ENCODE results near the gene CD101. TPM values are rescaled to one million over a fixed set of nuclear protein-coding genes. Genes with fewer than 3 reads are reported as not detected.
A peak's percentile ranks its signal among the peaks of the same experiment; 100 is the strongest.

CD101 gene
- total RNA-seq, 1 experiment from 2014 or later = 1.2 TPM

DNA sequence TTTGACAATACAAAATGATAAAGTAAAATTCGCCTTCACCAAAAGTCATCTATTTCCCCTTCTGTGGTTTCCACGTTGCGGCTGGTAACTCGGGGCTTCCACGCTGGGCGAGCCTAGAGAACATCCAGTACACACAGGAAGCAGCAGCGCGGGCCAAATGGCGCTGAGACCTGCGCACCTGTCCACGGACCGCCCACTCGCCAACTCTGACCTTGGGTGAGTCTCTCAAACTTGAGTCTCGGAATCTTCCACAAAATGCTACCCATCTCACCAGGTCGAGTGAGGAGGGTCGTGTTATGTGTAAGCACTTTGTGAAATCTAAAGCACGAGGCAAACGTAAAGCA is 57.7 kb downstream of the CD101 start (continued):
- TF ChIP-seq, protein P1, sequence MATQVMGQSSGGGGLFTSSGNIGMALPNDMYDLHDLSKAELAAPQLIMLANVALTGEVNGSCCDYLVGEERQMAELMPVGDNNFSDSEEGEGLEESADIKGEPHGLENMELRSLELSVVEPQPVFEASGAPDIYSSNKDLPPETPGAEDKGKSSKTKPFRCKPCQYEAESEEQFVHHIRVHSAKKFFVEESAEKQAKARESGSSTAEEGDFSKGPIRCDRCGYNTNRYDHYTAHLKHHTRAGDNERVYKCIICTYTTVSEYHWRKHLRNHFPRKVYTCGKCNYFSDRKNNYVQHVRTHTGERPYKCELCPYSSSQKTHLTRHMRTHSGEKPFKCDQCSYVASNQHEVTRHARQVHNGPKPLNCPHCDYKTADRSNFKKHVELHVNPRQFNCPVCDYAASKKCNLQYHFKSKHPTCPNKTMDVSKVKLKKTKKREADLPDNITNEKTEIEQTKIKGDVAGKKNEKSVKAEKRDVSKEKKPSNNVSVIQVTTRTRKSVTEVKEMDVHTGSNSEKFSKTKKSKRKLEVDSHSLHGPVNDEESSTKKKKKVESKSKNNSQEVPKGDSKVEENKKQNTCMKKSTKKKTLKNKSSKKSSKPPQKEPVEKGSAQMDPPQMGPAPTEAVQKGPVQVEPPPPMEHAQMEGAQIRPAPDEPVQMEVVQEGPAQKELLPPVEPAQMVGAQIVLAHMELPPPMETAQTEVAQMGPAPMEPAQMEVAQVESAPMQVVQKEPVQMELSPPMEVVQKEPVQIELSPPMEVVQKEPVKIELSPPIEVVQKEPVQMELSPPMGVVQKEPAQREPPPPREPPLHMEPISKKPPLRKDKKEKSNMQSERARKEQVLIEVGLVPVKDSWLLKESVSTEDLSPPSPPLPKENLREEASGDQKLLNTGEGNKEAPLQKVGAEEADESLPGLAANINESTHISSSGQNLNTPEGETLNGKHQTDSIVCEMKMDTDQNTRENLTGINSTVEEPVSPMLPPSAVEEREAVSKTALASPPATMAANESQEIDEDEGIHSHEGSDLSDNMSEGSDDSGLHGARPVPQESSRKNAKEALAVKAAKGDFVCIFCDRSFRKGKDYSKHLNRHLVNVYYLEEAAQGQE (IDR thresholded peaks at IDR 0.05; ENCODE audit: low read depth) = no peak
- TF ChIP-seq, protein P2, sequence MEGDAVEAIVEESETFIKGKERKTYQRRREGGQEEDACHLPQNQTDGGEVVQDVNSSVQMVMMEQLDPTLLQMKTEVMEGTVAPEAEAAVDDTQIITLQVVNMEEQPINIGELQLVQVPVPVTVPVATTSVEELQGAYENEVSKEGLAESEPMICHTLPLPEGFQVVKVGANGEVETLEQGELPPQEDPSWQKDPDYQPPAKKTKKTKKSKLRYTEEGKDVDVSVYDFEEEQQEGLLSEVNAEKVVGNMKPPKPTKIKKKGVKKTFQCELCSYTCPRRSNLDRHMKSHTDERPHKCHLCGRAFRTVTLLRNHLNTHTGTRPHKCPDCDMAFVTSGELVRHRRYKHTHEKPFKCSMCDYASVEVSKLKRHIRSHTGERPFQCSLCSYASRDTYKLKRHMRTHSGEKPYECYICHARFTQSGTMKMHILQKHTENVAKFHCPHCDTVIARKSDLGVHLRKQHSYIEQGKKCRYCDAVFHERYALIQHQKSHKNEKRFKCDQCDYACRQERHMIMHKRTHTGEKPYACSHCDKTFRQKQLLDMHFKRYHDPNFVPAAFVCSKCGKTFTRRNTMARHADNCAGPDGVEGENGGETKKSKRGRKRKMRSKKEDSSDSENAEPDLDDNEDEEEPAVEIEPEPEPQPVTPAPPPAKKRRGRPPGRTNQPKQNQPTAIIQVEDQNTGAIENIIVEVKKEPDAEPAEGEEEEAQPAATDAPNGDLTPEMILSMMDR (IDR thresholded peaks at IDR 0.05 in 2 of 3, conservative IDR thresholded peaks at IDR 0.05 in 1 of 3; ENCODE audit: borderline replicate concordance in 1 of 3, insufficient read depth in 1 of 3, low read depth in 2 of 3, low read length in 2 of 3) = no peak
- TF ChIP-seq SP1 (IDR thresholded peaks at IDR 0.05; ENCODE audit: low read depth) (no peak), YY1 (IDR thresholded peaks at IDR 0.05; ENCODE audit: extremely low read depth, insufficient replicate concordance, low read depth, low read length) (peak; percentile 67)
- TF ChIP-seq, protein P3, sequence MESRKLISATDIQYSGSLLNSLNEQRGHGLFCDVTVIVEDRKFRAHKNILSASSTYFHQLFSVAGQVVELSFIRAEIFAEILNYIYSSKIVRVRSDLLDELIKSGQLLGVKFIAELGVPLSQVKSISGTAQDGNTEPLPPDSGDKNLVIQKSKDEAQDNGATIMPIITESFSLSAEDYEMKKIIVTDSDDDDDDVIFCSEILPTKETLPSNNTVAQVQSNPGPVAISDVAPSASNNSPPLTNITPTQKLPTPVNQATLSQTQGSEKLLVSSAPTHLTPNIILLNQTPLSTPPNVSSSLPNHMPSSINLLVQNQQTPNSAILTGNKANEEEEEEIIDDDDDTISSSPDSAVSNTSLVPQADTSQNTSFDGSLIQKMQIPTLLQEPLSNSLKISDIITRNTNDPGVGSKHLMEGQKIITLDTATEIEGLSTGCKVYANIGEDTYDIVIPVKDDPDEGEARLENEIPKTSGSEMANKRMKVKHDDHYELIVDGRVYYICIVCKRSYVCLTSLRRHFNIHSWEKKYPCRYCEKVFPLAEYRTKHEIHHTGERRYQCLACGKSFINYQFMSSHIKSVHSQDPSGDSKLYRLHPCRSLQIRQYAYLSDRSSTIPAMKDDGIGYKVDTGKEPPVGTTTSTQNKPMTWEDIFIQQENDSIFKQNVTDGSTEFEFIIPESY (IDR thresholded peaks at IDR 0.05; ENCODE audit: extremely low read depth, insufficient replicate concordance, low read length) = no peak
